ENCODE results near the gene NAIF1.
A peak's percentile ranks its signal among the peaks of the same experiment; 100 is the strongest.
"Not testable (repeated sequence)": the region's sequence is repeated elsewhere in the genome, so short reads cannot be mapped to it uniquely, and the experiment has no call there.

NAIF1 gene

DNA sequence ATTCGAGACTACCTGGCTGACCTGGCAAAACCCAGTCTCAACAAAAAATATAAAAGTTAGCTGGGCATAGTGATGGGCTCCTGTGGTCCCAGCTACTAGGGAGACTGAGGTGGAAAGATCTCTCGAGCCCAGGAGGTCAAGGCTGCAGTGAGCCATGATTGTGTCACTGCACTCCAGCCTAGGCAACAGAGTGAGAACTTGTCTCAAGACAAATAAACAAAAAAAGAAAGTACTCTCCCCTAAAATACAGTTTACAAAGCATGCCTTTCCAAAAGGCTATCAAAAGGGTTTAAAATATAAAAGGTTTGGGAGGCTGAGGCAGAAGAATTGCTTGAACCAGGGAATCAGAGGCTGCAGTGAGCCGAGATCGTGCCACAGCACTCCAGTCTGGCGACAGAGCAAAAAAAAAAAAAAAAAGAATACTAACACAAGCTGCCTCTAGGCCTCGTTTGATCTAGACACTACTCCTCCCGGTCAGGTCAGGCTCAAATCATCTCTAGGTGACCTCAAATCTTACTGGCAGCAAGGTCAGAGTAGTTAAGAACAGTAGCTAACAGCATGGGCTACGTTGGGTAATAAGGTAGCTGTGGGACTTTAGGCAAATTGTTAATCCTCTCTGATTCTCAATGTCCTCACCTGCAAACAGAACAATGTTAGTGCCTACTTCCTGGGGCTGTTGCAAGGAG, 9.3 kb downstream of the NAIF1 start:
- no peak for DNase-seq (ENCODE audit: low spot score)

DNA sequence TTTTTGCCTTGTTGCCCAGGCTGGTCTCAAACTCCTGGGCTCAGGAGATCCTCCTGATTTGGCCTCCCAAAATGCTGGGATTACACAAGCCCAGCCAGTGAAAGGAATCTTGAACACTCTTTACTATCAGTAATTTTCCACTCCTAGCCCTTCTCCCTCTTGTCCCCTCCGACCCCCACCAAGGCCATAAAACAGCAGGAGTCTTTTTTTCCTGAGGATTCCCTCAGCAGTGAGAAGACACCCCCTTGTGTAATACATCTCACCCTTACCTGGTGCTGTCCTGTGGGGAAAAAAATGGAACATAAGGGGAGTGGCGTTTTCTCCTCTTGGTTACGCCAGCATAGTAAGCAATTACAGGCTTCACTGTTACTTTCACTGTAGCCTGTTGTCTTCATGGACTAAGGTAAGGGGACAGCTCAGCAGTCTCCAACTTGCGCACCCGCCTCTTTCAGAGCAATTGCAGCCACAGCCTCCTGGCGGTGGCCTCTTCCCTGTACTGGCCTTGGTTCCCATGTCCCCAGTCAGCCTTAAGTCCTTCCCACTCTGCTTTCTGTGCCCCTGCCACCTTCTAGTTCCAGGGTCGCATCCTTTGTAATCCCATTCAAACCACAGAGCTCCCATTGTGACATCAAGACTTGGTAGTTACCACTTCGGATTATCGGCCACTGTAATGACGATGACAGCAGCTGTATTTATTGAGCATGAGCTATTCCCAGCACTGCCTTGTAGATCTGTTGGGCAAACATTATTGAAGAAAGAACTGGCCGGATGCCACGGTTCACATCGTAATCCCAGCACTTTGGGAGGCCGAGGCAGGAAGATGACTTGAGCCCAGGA, 10.0 kb downstream of the NAIF1 start:
- no peak for DNase-seq (ENCODE audit: low spot score)

DNA sequence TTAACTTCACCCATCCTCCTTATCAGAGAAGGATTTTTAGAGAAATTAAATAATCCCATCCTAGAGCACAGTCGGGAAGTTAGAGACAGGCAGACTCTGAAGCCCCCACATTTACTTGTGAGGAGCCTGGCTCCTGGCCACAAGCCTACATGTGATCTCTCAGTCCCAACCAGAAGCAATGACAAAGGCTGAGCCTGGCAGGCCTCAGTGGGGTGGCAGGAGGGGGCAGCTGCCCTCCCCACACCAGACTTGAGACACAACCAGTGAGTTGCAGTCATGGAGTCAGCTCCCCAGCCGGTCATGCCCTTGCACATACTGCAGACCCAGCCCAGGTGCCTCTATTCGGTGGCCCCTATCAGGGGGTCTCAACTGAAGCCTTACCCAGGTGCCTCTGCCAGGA, 11.0 kb downstream of the NAIF1 start:
- DNase-seq (ENCODE audit: low spot score): no peak

DNA sequence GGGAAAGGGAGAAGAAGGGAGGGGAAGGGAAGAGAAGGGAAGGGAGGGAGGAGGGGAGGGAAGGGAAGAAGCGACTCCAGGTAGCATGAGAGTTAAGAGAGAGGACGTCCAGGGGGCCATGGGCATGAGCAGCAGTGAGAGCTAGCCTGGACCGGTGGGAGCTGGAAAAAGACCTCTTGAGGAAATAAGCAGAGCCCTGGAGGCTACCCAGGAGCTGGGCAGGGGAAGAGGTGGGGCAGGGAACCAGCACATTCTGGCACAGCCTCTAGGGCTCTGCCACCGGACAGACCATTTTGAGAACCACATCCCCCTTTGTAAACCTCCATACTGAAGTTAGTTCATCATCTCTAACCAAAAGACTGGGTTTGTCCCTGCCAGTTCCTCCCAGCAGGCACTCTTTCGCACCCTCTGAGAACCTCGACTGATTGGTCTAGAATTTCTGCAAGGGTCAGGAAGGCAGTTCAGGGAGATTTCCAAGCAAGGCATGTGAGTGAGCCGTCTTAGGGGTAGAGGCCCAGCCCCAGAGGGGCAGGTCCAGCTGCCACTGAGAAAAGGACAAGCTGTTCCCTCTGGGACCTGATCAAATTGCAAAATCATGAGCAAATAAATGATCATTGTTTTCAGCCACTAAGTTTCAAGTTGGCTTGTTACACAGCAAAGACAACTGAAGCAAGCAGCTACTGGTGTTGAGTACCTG, 11.6 kb downstream of the NAIF1 start:
- DNase-seq (ENCODE audit: low spot score): no peak

DNA sequence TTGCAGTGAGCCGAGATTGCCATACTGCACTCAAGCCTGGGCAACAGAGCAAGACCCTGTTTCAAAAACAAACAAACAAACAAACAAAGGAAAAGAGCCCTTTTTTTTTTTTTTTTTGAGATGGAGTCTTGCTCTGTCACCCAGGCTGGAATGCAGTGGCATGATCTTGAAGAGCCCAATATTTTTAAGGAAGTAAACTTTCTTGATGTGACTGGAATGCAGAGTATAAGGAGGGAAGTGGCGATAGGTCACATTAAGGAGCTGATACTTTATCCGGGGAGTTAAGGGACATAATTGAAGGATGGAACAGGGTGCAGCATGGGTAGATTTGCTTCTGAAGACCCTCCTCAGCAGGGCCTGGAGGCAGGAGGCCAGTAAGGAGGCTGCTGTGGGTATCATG, 13.0 kb downstream of the NAIF1 start:
- no peak for DNase-seq (ENCODE audit: low spot score)

DNA sequence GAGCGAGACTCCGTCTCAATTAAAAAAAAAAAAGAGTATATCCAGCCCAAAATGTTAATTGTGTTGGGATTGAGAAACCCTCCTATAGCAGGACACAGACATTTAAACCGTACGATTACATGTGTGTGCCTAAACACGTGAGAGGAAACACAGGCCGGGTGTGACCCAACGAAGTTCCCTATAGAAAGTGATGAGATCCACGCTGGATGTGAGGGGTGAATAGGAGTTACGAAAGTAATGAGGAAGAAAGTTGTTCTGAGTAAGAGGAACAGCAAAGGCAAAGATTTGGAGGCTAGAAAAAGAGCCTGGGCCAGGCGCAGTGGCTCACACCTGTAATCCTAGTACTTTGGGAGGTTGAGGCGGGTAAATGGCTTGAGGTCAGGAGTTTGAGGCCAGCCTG, 13.6 kb downstream of the NAIF1 start:
- DNase-seq (ENCODE audit: low spot score): no peak

DNA sequence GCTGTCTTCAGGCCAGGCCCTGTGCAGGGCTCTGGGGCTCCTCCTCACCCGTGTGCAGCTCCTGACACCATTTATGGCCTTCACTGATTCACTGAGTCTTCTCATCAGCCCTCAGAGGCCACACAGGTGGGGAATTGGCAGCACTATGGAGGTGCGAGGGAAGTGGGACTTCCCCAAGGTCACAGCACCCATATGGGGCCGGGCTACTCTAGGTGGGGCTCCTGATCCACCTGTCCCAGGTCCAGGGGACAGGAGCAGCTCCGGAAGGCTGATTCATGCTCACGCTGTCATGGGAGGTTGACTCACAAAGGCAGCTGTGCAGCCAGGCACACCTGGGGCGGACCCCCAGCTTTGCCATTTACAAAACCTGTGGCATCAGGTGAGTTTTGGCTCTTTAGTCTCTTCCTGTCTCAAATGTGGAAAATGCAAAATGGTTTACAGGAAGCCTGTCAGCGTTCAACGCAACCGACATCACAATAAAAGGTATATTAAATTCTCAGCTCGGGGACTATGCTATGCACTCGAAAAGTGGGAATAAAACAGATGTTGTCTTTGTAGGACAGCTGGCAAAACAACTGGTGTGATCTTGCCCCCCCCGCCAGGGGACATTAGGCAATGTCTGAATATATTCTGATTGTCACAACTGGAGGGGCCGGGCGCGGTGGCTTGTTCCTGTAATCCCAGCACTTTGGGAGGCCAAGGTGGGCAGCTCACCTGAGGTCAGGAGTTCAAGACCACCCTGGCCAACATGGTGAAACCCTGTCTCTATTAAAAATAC, 15.0 kb downstream of the NAIF1 start:
- no peak for DNase-seq (ENCODE audit: low spot score)

DNA sequence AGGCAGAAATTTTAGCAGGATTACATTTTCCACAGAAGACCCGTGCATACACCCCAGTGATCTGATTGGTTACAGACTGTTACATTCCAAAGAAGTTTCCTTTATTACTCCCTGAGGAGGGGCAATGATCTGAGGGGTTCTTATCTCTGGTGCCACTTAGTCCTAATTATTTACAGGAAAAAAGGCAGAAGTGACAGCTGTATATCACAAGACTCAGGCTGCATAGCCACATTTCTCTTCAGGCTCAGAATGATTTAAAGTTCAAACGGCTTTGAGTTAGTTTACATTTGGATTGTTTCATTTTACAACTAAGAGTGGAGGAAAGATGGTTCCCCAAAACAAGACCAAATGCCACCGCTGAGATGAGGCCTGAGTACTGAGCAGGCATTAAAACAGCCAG, 17.3 kb downstream of the NAIF1 start:
- no peak for DNase-seq (ENCODE audit: low spot score)

DNA sequence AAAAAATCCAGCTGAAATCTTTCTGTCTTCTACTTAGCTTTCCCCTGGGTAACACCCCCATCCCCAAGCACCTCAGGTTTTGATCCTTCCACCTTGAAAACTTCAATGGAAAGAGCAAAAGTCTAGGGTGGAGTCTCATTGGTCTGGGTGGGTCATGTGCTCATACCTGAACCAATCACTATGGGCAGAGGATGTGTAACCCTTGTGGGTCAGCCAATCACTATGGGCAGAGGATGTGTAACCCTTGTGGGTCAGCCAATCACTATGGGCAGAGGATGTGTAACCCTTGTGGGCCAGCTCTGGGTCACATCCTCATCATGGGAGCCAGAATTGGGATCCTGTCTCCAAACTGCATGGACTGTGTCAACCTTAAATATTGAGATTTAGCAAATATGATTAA, 18.5 kb downstream of the NAIF1 start:
- no peak for DNase-seq (ENCODE audit: low spot score)

DNA sequence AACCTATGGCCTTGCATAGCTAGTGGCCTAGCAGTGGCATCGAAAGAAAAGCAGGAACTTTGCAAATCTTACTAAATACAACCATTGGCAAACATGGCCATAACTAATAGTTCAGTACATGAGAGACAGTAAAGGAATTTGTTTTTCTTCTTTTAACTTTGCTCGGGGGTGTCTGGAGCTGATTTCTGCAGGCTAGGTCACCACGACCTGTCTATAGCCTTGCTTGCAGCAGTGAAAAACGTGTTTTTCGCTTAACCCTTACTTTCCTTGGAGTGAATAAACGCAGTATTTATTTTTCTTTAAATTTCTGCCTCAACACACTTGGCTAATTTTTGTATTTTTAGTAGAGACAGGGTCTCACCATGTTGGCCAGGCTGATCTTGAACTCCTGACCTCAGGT, 19.9 kb downstream of the NAIF1 start:
- DNase-seq (ENCODE audit: low spot score): no peak

DNA sequence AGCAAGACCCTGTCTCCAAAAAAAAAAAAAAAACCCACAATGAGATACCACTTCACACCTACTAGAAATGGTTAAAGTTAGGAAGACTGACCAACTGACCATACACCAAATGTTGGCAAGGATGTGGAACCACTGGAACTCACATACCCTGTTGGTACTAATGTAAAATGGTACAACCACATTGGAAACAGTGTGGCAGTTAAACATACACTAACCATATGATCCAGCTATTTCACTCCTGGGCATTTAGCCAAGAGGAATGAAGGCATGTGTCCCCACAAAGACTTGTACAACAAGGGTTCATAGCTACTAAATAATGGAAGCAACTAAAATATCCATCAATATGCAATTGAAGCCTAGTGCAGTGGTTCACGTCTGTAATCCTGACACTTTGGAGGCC, 21.3 kb downstream of the NAIF1 start:
- DNase-seq (ENCODE audit: low spot score): no peak

DNA sequence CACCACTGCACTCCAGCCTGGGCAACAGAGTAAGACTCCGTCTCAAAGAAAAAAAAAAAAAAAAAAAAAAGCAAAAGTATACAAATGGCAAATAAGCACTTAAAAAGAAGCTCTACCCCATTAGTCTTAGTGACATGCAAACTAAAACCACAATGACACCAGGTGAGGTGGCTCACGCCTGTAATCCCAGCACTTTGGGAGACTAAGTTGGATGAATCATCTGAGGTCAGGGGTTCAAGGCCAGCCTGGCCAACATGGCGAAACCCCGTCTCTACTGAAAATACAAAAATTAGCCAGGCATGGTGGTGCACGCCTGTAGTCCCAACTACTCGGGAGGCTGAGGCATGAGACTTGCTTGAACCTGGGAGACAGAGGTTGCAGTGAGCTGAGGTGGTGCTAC, 21.7 kb downstream of the NAIF1 start:
- DNase-seq (ENCODE audit: low spot score): not testable (repeated sequence)

DNA sequence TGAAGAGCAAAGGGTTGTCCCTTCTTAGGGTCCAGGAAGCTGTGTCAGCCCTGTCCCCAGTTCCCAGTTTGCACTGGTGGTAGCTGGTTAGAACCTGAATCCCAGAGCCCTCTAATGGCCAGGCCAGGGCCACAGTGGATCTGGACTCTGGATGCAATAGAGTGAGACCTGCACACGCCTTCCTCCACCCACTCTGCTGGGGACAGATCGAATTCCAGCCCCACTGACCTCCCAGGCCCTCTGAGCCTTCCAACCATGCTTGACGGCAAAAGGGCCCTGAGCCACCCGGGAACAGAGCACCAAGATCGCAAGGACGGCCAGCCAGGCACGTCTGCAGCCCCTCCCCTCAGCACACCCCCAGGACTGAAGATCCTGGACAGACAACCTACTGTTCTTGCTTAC, 23.7 kb downstream of the NAIF1 start:
- DNase-seq (ENCODE audit: low spot score): peak; percentile 56

DNA sequence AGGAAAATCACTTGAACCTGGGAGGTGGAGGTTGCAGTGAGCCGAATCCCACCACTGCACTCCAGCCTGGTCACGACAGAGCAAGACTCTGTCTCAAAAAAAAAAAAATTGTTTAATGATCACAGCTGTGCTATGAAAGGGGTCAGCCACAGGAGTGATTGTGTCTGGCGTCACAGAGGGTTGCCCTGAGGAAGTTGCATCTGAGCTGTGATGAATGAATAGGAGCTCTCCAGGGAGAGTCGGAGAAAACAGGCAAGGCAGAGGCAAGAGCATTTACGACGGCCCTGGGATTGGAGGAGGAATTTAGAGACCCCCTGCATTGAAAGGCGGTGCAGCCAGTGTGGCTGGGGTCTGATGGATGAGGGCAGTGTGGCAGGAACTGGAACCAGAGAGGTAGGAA, 25.1 kb downstream of the NAIF1 start:
- DNase-seq (ENCODE audit: low spot score): no peak

DNA sequence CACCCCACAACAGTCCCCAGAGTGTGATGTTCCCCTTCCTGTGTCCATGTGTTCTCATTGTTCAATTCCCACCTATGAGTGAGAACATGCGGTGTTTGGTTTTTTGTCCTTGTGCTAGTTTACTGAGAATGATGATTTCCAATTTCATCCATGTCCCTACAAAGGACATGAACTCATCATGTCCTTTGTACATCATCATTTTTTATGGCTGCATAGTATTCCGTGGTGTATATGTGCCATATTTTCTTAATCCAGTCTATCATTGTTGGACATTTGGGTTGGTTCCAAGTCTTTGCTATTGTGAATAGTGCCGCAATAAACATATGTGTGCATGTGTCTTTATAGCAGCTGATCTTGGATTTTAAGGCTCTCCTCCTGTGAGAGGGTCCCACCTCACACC, 26.3 kb downstream of the NAIF1 start:
- not testable (repeated sequence) for DNase-seq (ENCODE audit: low spot score)

DNA sequence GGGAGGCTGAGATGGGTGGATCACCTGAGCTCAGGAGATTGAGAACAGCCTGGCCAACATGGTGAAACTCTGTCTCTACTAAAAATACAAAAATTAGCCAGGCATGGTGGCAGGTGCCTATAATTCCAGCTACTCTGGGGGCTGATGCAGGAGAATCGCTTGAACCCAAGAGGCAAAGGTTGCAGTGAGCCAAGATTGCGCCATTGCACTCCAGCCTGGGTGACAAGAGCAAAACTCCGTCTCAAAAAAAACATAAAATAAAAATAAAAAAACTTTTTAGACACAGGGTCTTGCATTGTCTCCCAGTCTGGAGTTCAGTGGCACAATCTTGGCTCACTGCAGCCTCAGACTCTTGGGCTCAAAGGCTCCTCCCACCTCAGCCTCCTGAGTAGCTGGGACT, 30.6 kb downstream of the NAIF1 start:
- not testable (repeated sequence) for DNase-seq (ENCODE audit: low spot score)

DNA sequence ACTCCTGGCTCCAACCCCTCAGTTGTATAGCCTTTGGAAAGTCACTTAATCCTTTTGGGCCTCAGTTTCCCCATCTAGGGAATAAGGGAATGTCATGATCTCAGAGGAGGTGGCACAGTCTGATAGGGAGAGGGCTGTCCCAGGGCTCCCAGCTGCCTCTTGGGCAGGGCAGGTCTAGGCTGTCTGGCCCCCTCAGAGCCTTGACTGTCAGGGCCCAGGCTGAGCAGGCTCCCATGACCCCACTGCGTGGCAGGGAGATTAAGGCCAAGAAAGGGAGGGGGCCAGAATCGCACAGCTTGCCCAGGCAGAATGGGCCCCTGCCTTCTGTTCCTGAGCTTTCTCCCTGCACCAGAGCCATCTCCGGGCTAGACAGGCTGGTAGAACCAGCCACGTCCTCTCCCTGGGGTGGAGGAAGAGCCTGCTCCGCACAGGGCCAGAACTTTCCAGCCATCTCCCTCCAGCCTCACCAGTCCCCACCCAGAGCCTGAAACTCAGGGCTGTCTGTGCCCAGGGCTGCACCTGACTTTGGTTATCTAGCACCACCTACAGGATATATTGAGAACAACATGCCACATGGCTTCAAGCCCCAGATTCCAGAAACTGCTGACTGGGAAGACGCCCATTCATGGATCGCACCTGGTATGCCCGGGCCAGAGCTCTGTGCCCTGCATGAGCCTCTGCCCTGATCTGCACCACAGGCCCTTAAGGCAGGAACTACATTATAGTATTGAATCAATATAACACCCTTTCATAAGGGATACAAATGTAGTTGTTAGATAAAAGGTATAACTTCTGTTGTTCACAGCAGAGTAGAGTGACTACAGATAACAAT, 32.1 kb downstream of the NAIF1 start:
- peak; percentile 75 for DNase-seq (ENCODE audit: low spot score)

DNA sequence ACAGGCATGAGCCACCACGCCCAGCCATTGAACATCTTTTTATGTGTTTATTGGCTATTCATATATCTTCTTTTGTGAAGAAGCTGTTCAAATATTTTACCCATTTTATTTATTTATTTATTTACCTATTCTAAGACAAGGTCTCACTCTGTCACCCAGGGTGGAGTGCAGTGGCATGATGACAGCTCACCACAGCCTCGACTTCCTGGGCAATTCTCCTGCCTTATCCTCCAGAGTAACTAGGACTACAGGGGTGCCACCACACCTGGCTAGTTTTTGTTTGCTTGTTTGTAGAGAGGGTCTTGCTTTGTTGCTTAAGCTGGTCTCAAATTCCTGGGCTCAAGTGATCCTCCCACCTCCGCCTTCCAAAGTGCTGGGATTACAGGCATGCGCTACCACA, 33.5 kb downstream of the NAIF1 start:
- no peak for DNase-seq (ENCODE audit: low spot score)

DNA sequence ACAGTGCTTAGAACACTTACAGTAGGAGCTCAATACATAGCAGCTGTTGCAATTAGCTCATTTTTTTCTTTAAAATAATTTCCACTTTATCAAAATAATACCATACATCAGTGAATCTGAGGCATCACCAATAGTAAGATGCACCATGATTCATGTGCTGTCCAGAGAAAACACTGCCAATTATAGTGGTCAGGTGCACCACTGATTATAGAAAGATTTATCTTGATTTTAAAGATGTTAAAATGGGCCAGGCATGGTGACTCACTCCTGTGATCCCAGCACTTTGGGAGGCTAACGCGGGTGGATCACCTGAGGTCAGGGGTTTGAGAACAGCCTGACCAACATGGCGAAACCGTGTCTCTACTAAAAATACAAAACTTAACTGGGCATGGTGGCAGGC, 39.4 kb downstream of the NAIF1 start:
- no peak for DNase-seq (ENCODE audit: low spot score)

DNA sequence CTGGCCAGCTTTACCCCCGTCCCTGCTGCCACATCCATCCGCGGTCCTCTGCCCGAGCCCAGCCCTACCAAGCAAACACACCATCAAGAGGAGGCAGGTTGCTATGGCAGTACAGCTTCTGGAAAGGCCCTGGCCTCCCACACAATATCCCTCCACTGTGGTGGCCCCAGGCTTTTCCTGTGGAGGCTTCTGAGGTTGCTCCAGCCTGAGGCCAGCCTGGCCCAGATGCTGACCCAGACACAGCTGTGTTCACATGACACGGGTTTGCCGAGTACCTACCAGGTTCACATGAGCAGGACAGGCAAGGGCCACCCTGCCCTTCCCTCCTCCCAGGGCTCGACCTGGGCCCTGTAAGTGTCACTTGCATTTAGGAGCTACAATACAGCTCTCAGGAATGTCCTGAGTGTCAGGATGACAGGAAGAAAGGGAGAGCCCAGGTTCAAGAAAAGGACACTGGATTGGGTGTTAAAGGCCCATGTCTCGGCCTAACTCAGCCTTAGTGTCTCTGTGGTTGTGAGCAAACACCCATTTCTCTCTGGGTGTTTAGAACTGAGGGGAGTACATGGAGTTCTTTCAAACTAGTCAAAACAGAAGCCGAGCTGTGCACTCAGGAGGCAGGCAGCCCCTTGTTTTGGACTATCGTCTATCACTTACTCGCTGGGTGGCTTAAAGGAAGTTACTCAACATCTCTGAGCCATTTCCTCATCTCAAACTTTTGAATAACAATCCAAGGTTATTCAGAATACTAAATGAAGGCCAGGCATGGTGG, 40.2 kb downstream of the NAIF1 start:
- no peak for DNase-seq (ENCODE audit: low spot score)

Measured in ecto neural progenitor cell (in vitro differentiated cells).